DND-41 (cell line): ENCODE data around the gene GADL1.

Source experiments
- ATAC-seq: fragments of 200-7000 bp; cut with Tn5 transposase; 3 replicates; pipeline ENCODE4 v1.9.1; 2021; ENCODE audit warnings: low read depth; ENCODE audit not compliant: insufficient read depth
- DNase-seq: peaks from one replicate; pipeline ENCODE4 v3.0.0-alpha.2; 2020
- H2AFZ ChIP-seq: 2 replicates; pipeline ENCODE4 v1.6.0; 2012; ENCODE audit warnings: low read depth, low read length
- H3K27ac ChIP-seq: 2 replicates; pipeline ENCODE4 v1.5.1; 2012; ENCODE audit warnings: low read length, inconsistent platforms
- H3K27me3 ChIP-seq: fragments of 200-600 bp; sonication (generic); 2 replicates; pipeline ENCODE4 v1.6.0; 2012; ENCODE audit warnings: low read length, mild to moderate bottlenecking, inconsistent platforms; ENCODE audit not compliant: insufficient read depth, poor library complexity
- H3K36me3 ChIP-seq: 2 replicates; pipeline ENCODE4 v1.5.1; 2012; ENCODE audit warnings: low read length, inconsistent platforms; ENCODE audit not compliant: insufficient read depth
- H3K4me1 ChIP-seq: 2 replicates; pipeline ENCODE4 v1.5.1; 2012; ENCODE audit warnings: mild to moderate bottlenecking, low read length; ENCODE audit not compliant: insufficient read depth
- H3K4me2 ChIP-seq: 2 replicates; pipeline ENCODE4 v1.6.0; 2012; ENCODE audit warnings: mild to moderate bottlenecking, moderate library complexity, low read length, inconsistent platforms; ENCODE audit not compliant: insufficient read depth
- H3K4me3 ChIP-seq, 2 experiments: fragments of 200-600 bp in 1 of 2; shearing (Covaris generic) in 1 of 2; 2 replicates each; pipeline ENCODE4 v1.5.1; 2012 to 2016; ENCODE audit warnings: inconsistent platforms in 2 of 2, low read length in 2 of 2, mild to moderate bottlenecking in 2 of 2, low read depth in 1 of 2, moderate library complexity in 1 of 2
- H3K79me2 ChIP-seq: 2 replicates; pipeline ENCODE4 v1.6.0; 2012; ENCODE audit warnings: low read length, inconsistent platforms; ENCODE audit not compliant: insufficient read depth
- H3K9ac ChIP-seq: 2 replicates; pipeline ENCODE4 v1.6.0; 2012; ENCODE audit warnings: low read depth, mild to moderate bottlenecking, inconsistent platforms, low read length, moderate library complexity
- H3K9me3 ChIP-seq: 2 replicates; pipeline ENCODE4 v1.5.1; 2012; ENCODE audit warnings: low read length, moderate library complexity, mild to moderate bottlenecking, inconsistent platforms; ENCODE audit not compliant: insufficient read depth, severe bottlenecking
- H4K20me1 ChIP-seq: 2 replicates; pipeline ENCODE4 v1.6.0; 2012; ENCODE audit warnings: low read length; ENCODE audit not compliant: insufficient read depth
- EZH2 ChIP-seq: IDR thresholded peaks from 3 replicates; pipeline ENCODE4 v1.6.1; 2012; ENCODE audit warnings: borderline replicate concordance, low read depth, mild to moderate bottlenecking, moderate library complexity, low read length, inconsistent platforms; ENCODE audit not compliant: severe bottlenecking
- TF ChIP-seq, protein P1 (sequence below): IDR thresholded peaks from 2 replicates; pipeline ENCODE4 v1.5.1; 2012; ENCODE audit warnings: borderline replicate concordance, low read length, moderate library complexity, mild to moderate bottlenecking; ENCODE audit not compliant: poor library complexity, severe bottlenecking; ENCODE audit errors: extremely low read depth

The GADL1 gene

GRCh38 chr3:30704931-30705890 is 189.2 kb downstream of the GADL1 start:
- DNase-seq (no peak), ATAC-seq (no peak)
- Histone ChIP-seq H3K4me3 (no peak overlapping the region), H3K27me3 (no peaks in the 10 kb centered on the region), H4K20me1 (no peaks in the 10 kb centered on the region), H3K4me2 (no peak overlapping the region), H3K9me3 (peaks cover 5% of the 10 kb centered on the region), H2AFZ (no peak overlapping the region), H3K27ac (no peak overlapping the region), H3K36me3 (no peaks in the 10 kb centered on the region), H3K4me1 (no peaks in the 10 kb centered on the region), H3K79me2 (no peaks in the 10 kb centered on the region), H3K9ac (no peak overlapping the region)
- TF ChIP-seq, protein P1, sequence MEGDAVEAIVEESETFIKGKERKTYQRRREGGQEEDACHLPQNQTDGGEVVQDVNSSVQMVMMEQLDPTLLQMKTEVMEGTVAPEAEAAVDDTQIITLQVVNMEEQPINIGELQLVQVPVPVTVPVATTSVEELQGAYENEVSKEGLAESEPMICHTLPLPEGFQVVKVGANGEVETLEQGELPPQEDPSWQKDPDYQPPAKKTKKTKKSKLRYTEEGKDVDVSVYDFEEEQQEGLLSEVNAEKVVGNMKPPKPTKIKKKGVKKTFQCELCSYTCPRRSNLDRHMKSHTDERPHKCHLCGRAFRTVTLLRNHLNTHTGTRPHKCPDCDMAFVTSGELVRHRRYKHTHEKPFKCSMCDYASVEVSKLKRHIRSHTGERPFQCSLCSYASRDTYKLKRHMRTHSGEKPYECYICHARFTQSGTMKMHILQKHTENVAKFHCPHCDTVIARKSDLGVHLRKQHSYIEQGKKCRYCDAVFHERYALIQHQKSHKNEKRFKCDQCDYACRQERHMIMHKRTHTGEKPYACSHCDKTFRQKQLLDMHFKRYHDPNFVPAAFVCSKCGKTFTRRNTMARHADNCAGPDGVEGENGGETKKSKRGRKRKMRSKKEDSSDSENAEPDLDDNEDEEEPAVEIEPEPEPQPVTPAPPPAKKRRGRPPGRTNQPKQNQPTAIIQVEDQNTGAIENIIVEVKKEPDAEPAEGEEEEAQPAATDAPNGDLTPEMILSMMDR, result no peak
- TF ChIP-seq EZH2, result no peak

DNA sequence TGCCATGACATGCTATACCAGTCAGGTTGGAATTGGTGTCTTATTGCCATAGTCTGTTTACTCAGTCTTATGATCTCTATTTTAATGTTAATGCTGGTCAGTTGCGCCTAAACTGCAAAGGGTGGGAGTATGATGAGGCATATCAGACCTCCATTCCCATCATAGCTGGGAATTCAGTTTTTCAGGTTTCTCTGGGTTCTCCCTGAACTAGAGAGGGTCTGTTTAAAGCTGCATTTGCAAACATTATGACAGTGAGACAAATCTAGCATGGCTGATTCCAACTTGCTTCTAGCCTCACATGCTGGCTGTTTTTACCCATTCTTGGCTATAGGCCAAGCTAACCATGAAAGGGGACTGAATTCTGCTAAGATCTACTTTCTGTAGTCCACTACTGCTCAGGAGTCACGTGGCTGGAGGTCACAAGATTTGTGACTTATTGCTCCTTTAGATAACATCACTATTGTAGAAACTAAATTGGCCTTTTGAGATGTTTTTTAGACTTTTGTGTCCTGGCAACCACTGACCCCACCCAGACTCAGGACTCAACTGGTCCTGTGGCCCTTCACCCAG is 191.5 kb downstream of the GADL1 start:
- no peak for DNase-seq
- Histone ChIP-seq H3K36me3 (no peaks in the 10 kb centered on the region), H3K4me3 (no peak overlapping the region), H3K4me2 (no peak overlapping the region), H2AFZ (no peak overlapping the region), H3K27me3 (no peaks in the 10 kb centered on the region), H3K27ac (no peak overlapping the region), H3K4me1 (no peaks in the 10 kb centered on the region), H3K9me3 (peaks cover 5% of the 10 kb centered on the region), H4K20me1 (no peaks in the 10 kb centered on the region), H3K9ac (no peak overlapping the region), H3K79me2 (no peaks in the 10 kb centered on the region)
- TF ChIP-seq, protein P1, result no peak
- TF ChIP-seq EZH2, result no peak
- ATAC-seq, result no peak

DNA sequence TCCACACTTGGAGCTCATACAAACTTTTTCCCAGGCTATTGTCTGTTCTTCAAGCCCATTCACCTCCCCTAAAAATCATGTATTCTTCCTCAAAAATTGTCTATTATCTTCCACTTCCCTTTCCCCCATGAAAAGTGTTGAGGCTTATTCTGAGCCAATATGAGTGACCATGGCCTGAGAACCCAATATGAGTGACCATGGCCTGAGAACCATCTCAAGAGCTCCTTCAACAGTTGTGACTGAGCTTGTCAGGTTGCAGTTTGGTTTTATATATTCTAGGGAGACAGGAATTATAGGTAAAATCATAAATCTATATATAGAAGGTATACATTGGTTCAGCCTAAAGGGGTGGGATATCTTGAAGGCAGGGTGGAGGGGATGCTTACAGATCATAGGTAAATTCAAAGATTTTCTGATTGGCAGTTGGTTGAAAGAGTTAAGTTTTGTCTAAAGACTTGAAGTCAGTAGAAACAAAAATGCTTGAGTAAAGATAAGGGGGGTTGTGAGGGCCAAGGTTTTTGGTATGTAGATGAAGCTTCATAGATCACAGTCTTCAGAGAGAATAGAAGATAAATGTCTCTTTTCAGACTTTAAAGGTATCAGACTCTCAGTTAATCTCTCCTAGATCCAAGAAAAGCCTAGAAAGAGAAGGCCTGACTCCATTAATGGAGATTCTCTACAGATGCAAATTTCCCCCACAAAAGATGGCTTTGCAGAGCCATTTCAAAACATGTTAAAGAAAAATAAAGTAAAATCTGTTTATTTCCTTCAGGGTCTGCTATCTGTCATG is 192.2 kb downstream of the GADL1 start:
- ATAC-seq (no peak), DNase-seq (no peak)
- H3K27ac ChIP-seq, result no peak overlapping the region
- H3K4me1 ChIP-seq, result no peaks in the 10 kb centered on the region
- no peak overlapping the region for H2AFZ ChIP-seq
- TF ChIP-seq EZH2, result no peak
- TF ChIP-seq, protein P1, result no peak
- H3K4me2 ChIP-seq, result no peak overlapping the region
- H3K27me3 ChIP-seq, result no peaks in the 10 kb centered on the region
- no peak overlapping the region for H3K9ac ChIP-seq
- no peaks in the 10 kb centered on the region for H3K36me3 ChIP-seq
- H4K20me1 ChIP-seq, result no peaks in the 10 kb centered on the region
- no peak overlapping the region for H3K4me3 ChIP-seq
- peaks cover 5% of the 10 kb centered on the region for H3K9me3 ChIP-seq
- no peaks in the 10 kb centered on the region for H3K79me2 ChIP-seq
